Neural cell (in vitro differentiated cells): ENCODE measurements around the gene SMC3.

ENCODE experiments used
- EZH2 ChIP-seq: fragments of 200-600, 300-800 bp; shearing (Covaris generic), sonication (generic); IDR thresholded peaks from 2 replicates; pipeline ENCODE4 v1.6.1; 2014; ENCODE audit warnings: antibody characterized with exemption, low read length, borderline replicate concordance, mild to moderate bottlenecking; ENCODE audit not compliant: insufficient read depth, poor library complexity, severe bottlenecking
- MXI1 ChIP-seq: fragments of 450-650 bp; conservative IDR thresholded peaks from 2 replicates; pipeline ENCODE4 v1.6.1; 2014; ENCODE audit warnings: antibody characterized with exemption, mild to moderate bottlenecking; ENCODE audit not compliant: poor library complexity, severe bottlenecking
- POLR2AphosphoS5 ChIP-seq: IDR thresholded peaks from 2 replicates; pipeline ENCODE4 v1.6.1; 2012
- RAD21 ChIP-seq: fragments of 450-650 bp; conservative IDR thresholded peaks from 2 replicates; pipeline ENCODE4 v1.6.1; 2014; ENCODE audit warnings: antibody characterized with exemption, mild to moderate bottlenecking, moderate library complexity
- SMC3 ChIP-seq: fragments of 450-650 bp; conservative IDR thresholded peaks from 2 replicates; pipeline ENCODE4 v1.6.1; 2014; ENCODE audit warnings: antibody characterized with exemption, mild to moderate bottlenecking, moderate library complexity; ENCODE audit not compliant: poor library complexity
- TAF1 ChIP-seq: IDR thresholded peaks from 2 replicates; pipeline ENCODE4 v1.6.1; 2012; ENCODE audit warnings: low read depth
- TF ChIP-seq, protein P1 (sequence below): fragments of 450-650 bp; IDR thresholded peaks from 2 replicates; pipeline ENCODE4 v1.5.1; 2014; ENCODE audit warnings: antibody characterized with exemption, mild to moderate bottlenecking, moderate library complexity; ENCODE audit not compliant: poor library complexity, severe bottlenecking

GRCh38 chr10:110647136-110647430 is 79.6 kb downstream of the SMC3 start:
- TF ChIP-seq, protein P1, sequence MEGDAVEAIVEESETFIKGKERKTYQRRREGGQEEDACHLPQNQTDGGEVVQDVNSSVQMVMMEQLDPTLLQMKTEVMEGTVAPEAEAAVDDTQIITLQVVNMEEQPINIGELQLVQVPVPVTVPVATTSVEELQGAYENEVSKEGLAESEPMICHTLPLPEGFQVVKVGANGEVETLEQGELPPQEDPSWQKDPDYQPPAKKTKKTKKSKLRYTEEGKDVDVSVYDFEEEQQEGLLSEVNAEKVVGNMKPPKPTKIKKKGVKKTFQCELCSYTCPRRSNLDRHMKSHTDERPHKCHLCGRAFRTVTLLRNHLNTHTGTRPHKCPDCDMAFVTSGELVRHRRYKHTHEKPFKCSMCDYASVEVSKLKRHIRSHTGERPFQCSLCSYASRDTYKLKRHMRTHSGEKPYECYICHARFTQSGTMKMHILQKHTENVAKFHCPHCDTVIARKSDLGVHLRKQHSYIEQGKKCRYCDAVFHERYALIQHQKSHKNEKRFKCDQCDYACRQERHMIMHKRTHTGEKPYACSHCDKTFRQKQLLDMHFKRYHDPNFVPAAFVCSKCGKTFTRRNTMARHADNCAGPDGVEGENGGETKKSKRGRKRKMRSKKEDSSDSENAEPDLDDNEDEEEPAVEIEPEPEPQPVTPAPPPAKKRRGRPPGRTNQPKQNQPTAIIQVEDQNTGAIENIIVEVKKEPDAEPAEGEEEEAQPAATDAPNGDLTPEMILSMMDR = no peak
- TF ChIP-seq SMC3 = no peak
- no peak for TF ChIP-seq EZH2
- no peak for TF ChIP-seq MXI1
- no peak for TF ChIP-seq TAF1
- no peak for TF ChIP-seq POLR2AphosphoS5
- no peak for TF ChIP-seq RAD21
